Psoas muscle (tissue), 8 donors: Measurements from ENCODE around the gene FMNL3. TPM values are rescaled to one million over a fixed set of nuclear protein-coding genes. Genes with fewer than 3 reads are reported as not detected.

Experiments used
- ATAC-seq, 4 donors: fragments of 200-7000 bp; cut with Tn5 transposase; one replicate each; pipeline ENCODE4 v1.9.1; 2020; ENCODE audit warnings: moderate library complexity in 3 of 4, mild to moderate bottlenecking in 2 of 4
- DNase-seq, 2 donors: peaks; one replicate each; pipeline ENCODE4 v3.0.0-alpha.2; 2020
- H3K27ac ChIP-seq: fragments of 200-600 bp; one replicate; pipeline ENCODE4 v1.8.0; 2022
- H3K27me3 ChIP-seq, 3 donors: fragments of 200-600 bp in 1 of 3; one replicate each; pipeline versions ENCODE4 v1.6.1 to v1.8.0; 2013 to 2022; ENCODE audit warnings: low read length in 2 of 3, mild to moderate bottlenecking in 2 of 3, moderate library complexity in 1 of 3; ENCODE audit not compliant: insufficient read depth in 3 of 3
- H3K36me3 ChIP-seq, 2 donors: fragments of 200-600 bp in 1 of 2; one replicate each; pipeline versions ENCODE4 v1.6.1 to v1.8.0; 2013 to 2022; ENCODE audit warnings: low read depth in 1 of 2, mild to moderate bottlenecking in 1 of 2, moderate library complexity in 1 of 2; ENCODE audit not compliant: insufficient read depth in 1 of 2
- H3K4me1 ChIP-seq: fragments of 200-600 bp; one replicate; pipeline ENCODE4 v1.8.0; 2022
- H3K4me3 ChIP-seq: fragments of 200-600 bp; one replicate; pipeline ENCODE4 v1.8.0; 2022; ENCODE audit warnings: mild to moderate bottlenecking
- H3K9me3 ChIP-seq: fragments of 200-600 bp; one replicate; pipeline ENCODE4 v1.8.0; 2022
- CTCF ChIP-seq: fragments of 200-600 bp; IDR thresholded peaks from one replicate; pipeline ENCODE4 v1.8.0; 2022; ENCODE audit warnings: antibody characterized with exemption
- WGBS, 3 donors: extraction: QIAGEN DNeasy Blood & Tissue Kit; methylation state at CpG; one replicate each; pipeline versions ENCODE4 v1.1.6 to v1.1.7; 2013; 5-methylcytosine and 5-hydroxymethylcytosine counted together
- intact Hi-C, 2 donors: fragments of 100-400 bp; cut with DNase I; formaldehyde crosslinking; loops; one replicate each; pipeline versions ENCODE4 v1.11.0 to v1.14.2; 2022
- polyA plus RNA-seq, 3 donors: library from polyadenylated mRNA; stranded (reverse); fragments of 200-250 nt; gene quantifications; one replicate each; pipeline ENCODE4 v1.2.3, GENCODE V29; 2013
- total RNA-seq, 4 donors: library from RNA; stranded (reverse); fragmentation: NEBNext Ultra II Directional in 2 of 4; extraction: Animal tissue kit (Norgen Biotek cat#: 25700) in 2 of 4; gene quantifications; one replicate each; pipeline versions ENCODE4 v1.2.1 to v1.2.4, GENCODE V29; 2021 to 2023
- donor health status: healthy with polysubstance abuse.
- donor health status: DM: no; HTN: no; CAD: no; lungs with moderate emphysema.
- donor health status: Bipolar disorder and iron deficiency.
- donor health status: healthy.
- donor health status: DM: yes; HTN: yes; CAD: no.
- donor health status: DM: no; HTN: no; CAD: no.
- donor health status: DM: no; HTN: no; CAD: no.
- donor health status: DM: yes; HTN: yes; CAD: no.

Gene FMNL3
- total and polyA plus RNA-seq, 7 donors = 1.5 to 11.3 (median 5.5) TPM

- no peak for DNase-seq
- Histone ChIP-seq H3K27me3 (no peaks in the 10 kb centered on the region), H3K9me3 (no peaks in the 10 kb centered on the region), H3K27ac (no peak overlapping the region), H3K4me1 (no peaks in the 10 kb centered on the region), H3K36me3 (no peaks in the 10 kb centered on the region), H3K4me3 (no peak overlapping the region)
- intact Hi-C loops = no loop called here
- ATAC-seq = no peak
- 88 to 92% (median 91%) methylated on average over 5 of the region's 5 CpGs for WGBS, 3 donors
- TF ChIP-seq CTCF = no peak
Observed at GRCh38 chr12:49684310-49684854, 22.8 kb downstream of the FMNL3 start.

- TF ChIP-seq CTCF = no peak
- no peaks in the 10 kb centered on the region for H3K36me3 ChIP-seq
- H3K4me1 ChIP-seq = no peaks in the 10 kb centered on the region
- no peaks in the 10 kb centered on the region for H3K27me3 ChIP-seq
- H3K9me3 ChIP-seq = no peaks in the 10 kb centered on the region
- no peak for ATAC-seq
- intact Hi-C loops = no loop called here
- no peak overlapping the region for H3K4me3 ChIP-seq
- no peak for DNase-seq
- H3K27ac ChIP-seq = no peak overlapping the region
- 71 to 80% (median 80%) methylated on average over 3 of the region's 3 CpGs for WGBS, 3 donors
Observed at GRCh38 chr12:49683599-49684309, 23.5 kb downstream of the FMNL3 start.

GRCh38 chr12:49680075-49680474, 27.1 kb downstream of the FMNL3 start:
- intact Hi-C loops = no loop called here
- H3K36me3 ChIP-seq = no peaks in the 10 kb centered on the region
- TF ChIP-seq CTCF = no peak
- no peak for DNase-seq
- H3K4me1 ChIP-seq = peaks cover 13% of the 10 kb centered on the region
- no peaks in the 10 kb centered on the region for H3K27me3 ChIP-seq
- H3K9me3 ChIP-seq = no peaks in the 10 kb centered on the region
- no peak for ATAC-seq
- no peak overlapping the region for H3K4me3 ChIP-seq
- no peak overlapping the region for H3K27ac ChIP-seq
- WGBS, 3 donors = 96 to 100% (median 100%) methylated on average over 1 of the region's 1 CpG

- H3K36me3 ChIP-seq = no peaks in the 10 kb centered on the region
- DNase-seq (no peak), ATAC-seq (no peak)
- peaks cover 26% of the 10 kb centered on the region for H3K4me1 ChIP-seq
- H3K4me3 ChIP-seq = no peak overlapping the region
- H3K27me3 ChIP-seq = no peaks in the 10 kb centered on the region
- no peak for TF ChIP-seq CTCF
- H3K27ac ChIP-seq = no peak overlapping the region
- no peaks in the 10 kb centered on the region for H3K9me3 ChIP-seq
- 85 to 89% (median 86%) methylated on average over 3 of the region's 3 CpGs for WGBS, 3 donors
- intact Hi-C loops = no loop called here
Observed at GRCh38 chr12:49678711-49679110, 28.5 kb downstream of the FMNL3 start.
